ENCODE results near the gene PDE4D.

GRCh38 chr5:59923465-59923864 lies 29.9 kb upstream of the PDE4D start:
- TF ChIP-seq RFX5 (IDR thresholded peaks at IDR 0.05; ENCODE audit: low read depth, low read length) (no peak), REST (IDR thresholded peaks at IDR 0.05; ENCODE audit: low read depth, low read length) (no peak), TAF1 (IDR thresholded peaks at IDR 0.05; ENCODE audit: borderline replicate concordance, low read depth, low read length) (no peak), CBFB (IDR thresholded peaks at IDR 0.05; ENCODE audit: low read depth) (no peak), RB1 (IDR thresholded peaks at IDR 0.05; ENCODE audit: borderline replicate concordance) (no peak), NBN (IDR thresholded peaks at IDR 0.05) (no peak), CREB1 (IDR thresholded peaks at IDR 0.05; ENCODE audit: low read depth) (no peak), EP300 (IDR thresholded peaks at IDR 0.05; ENCODE audit: borderline replicate concordance in 1 of 2, control insufficient read depth in 1 of 2, low read depth in 2 of 2, low read length in 2 of 2) (no peak), MAX (IDR thresholded peaks at IDR 0.05; ENCODE audit: low read depth, low read length) (no peak), CTCF (IDR thresholded peaks at IDR 0.05 in 2 of 3, conservative IDR thresholded peaks at IDR 0.05 in 1 of 3; ENCODE audit: control insufficient read depth in 2 of 3, extremely low read depth in 1 of 3, insufficient read depth in 1 of 3, low read depth in 3 of 3, low read length in 3 of 3) (no peak), ETV6 (conservative IDR thresholded peaks at IDR 0.05 in 1 of 2, IDR thresholded peaks at IDR 0.05 in 1 of 2; ENCODE audit: borderline replicate concordance in 1 of 2, low read depth in 1 of 2) (no peak), TBL1XR1 (IDR thresholded peaks at IDR 0.05; ENCODE audit: low read depth, low read length) (no peak), SMAD1 (IDR thresholded peaks at IDR 0.05; ENCODE audit: low read depth, partially characterized antibody) (no peak), POLR2A (IDR thresholded peaks at IDR 0.05; ENCODE audit: low read depth, low read length) (no peak)

All from GM12878 (cell line).